ENCODE results near the gene BID.

Gene BID

DNA sequence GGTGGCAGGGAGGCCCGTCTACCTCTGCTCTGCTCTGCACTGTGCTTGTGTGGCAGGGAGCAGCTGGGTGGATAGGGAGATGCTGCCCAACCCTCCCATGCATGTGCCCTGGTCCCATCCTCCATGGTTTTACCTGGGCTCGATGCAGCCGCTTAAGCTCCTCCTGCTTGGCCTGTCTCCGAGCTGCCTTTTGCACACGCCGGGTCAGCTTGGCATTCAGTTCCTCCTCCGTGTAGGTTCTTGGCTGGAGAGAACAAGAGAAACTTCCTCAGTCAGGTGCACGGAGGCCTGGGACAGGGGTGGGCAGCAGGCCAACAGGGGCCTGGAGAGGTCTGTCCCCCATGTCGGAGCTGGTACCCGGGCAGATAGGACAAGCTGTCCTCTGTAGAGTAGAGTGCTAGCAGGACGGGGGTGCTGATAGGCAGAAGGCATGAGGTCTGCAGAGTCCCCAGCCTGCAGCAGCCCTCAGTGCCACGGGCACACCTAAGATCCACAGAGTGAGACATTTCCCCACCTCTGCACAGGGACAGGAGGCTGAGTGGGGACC, 36.4 kb upstream of the BID start:
- TF ChIP-seq, protein P1, sequence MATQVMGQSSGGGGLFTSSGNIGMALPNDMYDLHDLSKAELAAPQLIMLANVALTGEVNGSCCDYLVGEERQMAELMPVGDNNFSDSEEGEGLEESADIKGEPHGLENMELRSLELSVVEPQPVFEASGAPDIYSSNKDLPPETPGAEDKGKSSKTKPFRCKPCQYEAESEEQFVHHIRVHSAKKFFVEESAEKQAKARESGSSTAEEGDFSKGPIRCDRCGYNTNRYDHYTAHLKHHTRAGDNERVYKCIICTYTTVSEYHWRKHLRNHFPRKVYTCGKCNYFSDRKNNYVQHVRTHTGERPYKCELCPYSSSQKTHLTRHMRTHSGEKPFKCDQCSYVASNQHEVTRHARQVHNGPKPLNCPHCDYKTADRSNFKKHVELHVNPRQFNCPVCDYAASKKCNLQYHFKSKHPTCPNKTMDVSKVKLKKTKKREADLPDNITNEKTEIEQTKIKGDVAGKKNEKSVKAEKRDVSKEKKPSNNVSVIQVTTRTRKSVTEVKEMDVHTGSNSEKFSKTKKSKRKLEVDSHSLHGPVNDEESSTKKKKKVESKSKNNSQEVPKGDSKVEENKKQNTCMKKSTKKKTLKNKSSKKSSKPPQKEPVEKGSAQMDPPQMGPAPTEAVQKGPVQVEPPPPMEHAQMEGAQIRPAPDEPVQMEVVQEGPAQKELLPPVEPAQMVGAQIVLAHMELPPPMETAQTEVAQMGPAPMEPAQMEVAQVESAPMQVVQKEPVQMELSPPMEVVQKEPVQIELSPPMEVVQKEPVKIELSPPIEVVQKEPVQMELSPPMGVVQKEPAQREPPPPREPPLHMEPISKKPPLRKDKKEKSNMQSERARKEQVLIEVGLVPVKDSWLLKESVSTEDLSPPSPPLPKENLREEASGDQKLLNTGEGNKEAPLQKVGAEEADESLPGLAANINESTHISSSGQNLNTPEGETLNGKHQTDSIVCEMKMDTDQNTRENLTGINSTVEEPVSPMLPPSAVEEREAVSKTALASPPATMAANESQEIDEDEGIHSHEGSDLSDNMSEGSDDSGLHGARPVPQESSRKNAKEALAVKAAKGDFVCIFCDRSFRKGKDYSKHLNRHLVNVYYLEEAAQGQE (IDR thresholded peaks at IDR 0.05; ENCODE audit: insufficient read depth in 1 of 2, low read depth in 2 of 2, low read length in 2 of 2), result no peak
- TF ChIP-seq SIN3A (IDR thresholded peaks at IDR 0.05; ENCODE audit: borderline replicate concordance, insufficient read depth, low read length) (no peak), POLR2AphosphoS5 (IDR thresholded peaks at IDR 0.05; ENCODE audit: low read depth, low read length) (no peak), FOXP2 (optimal IDR thresholded peaks at IDR 0.05; ENCODE audit: borderline replicate concordance, extremely low read depth, extremely low read length, insufficient read depth) (no peak), TAF1 (IDR thresholded peaks at IDR 0.05; ENCODE audit: borderline replicate concordance, insufficient read depth, low read length) (no peak)

GRCh38 chr22:17808693-17809403, 34.6 kb upstream of the BID start:
- TF ChIP-seq FOXP2 (optimal IDR thresholded peaks at IDR 0.05; ENCODE audit: borderline replicate concordance, extremely low read depth, extremely low read length, insufficient read depth) (no peak), SIN3A (IDR thresholded peaks at IDR 0.05; ENCODE audit: borderline replicate concordance, insufficient read depth, low read length) (no peak), POLR2AphosphoS5 (IDR thresholded peaks at IDR 0.05; ENCODE audit: low read depth, low read length) (no peak), TAF1 (IDR thresholded peaks at IDR 0.05; ENCODE audit: borderline replicate concordance, insufficient read depth, low read length) (no peak)
- TF ChIP-seq, protein P1 (IDR thresholded peaks at IDR 0.05; ENCODE audit: insufficient read depth in 1 of 2, low read depth in 2 of 2, low read length in 2 of 2), result no peak

DNA sequence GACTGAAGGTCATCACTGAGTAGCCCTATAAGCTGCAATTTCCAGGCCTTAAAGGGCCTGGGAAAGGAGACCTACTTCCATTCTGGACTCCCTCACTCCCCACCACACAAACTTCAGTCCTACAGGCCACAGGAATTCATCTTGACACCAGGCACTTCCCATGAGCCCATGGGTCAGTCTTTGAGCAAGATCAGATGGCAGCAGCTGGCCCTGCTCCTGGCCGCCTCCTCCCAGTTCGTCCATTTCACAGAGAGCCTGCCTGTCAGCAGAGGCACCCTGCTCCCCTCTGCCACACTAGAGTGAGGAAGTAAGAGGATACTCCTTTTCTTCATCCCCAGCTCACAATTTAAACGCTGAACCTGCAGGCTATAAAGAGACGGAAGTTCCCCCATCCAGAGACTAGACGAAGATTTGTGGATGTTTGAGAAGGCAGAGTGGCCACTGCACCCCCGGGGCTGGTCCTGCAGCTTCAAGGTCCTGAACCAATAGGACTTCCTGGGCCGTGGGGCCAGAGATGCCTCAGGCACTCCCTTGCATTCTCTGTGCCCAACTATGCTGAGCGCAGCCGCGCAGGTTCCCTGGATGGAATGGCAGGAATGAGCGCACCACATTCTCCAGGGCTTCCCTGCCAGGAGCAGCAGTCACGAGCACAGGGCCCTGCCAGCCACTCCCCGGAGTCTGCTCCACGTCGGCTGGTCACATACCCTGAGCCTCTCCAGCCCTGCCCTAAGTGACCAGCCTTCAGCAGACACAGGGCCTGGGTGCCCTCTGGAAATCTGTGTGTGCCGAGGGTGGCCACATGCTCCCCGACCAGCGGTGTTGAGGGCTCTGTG, 33.5 kb upstream of the BID start:
- TF ChIP-seq POLR2AphosphoS5 (IDR thresholded peaks at IDR 0.05; ENCODE audit: low read depth, low read length) (no peak), FOXP2 (optimal IDR thresholded peaks at IDR 0.05; ENCODE audit: borderline replicate concordance, extremely low read depth, extremely low read length, insufficient read depth) (no peak)
- TF ChIP-seq, protein P1 (IDR thresholded peaks at IDR 0.05; ENCODE audit: insufficient read depth in 1 of 2, low read depth in 2 of 2, low read length in 2 of 2), result no peak

DNA sequence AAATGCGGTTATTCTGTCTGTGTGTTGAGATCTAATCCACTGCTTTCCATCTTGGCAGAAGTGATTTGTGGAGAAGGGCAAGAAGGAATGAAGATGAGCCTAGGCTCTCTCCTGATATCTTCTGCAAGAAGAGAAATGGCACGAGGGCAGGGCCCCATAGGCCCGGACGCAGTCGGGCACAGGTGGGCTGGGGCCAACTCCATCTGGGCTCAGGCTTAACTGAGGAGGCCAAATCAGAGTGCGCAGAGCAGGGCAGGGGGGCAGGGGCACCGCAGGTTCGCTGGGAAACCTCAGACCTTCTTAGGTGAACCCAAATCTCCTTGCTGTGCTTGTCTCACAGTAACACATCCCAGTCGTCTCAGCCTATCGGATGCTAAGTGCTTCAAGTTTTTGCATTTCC, 32.8 kb upstream of the BID start:
- no peak for TF ChIP-seq SIN3A (IDR thresholded peaks at IDR 0.05; ENCODE audit: borderline replicate concordance, insufficient read depth, low read length)
- no peak for TF ChIP-seq POLR2AphosphoS5 (IDR thresholded peaks at IDR 0.05; ENCODE audit: low read depth, low read length)
- no peak for TF ChIP-seq TAF1 (IDR thresholded peaks at IDR 0.05; ENCODE audit: borderline replicate concordance, insufficient read depth, low read length)
- TF ChIP-seq FOXP2 (optimal IDR thresholded peaks at IDR 0.05; ENCODE audit: borderline replicate concordance, extremely low read depth, extremely low read length, insufficient read depth), result no peak
- TF ChIP-seq, protein P1 (IDR thresholded peaks at IDR 0.05; ENCODE audit: insufficient read depth in 1 of 2, low read depth in 2 of 2, low read length in 2 of 2), result no peak
